GM23248 (cell line): ENCODE measurements around the gene MAP2K5. TPM values are rescaled to one million over a fixed set of nuclear protein-coding genes. Genes with fewer than 3 reads are reported as not detected.

ENCODE experiments used
- DNase-seq: peaks from one replicate; pipeline ENCODE4 v3.0.0-alpha.2; 2015
- H2AFZ ChIP-seq: fragments of 200-600 bp; sonication (generic); 2 replicates; pipeline ENCODE4 v1.6.1; 2016; ENCODE audit warnings: antibody characterized with exemption
- H3F3A ChIP-seq: fragments of 200-600 bp; sonication (generic); 2 replicates; pipeline ENCODE4 v1.6.1; 2016; ENCODE audit warnings: mild to moderate bottlenecking, antibody characterized with exemption, mixed run types; ENCODE audit not compliant: insufficient read depth
- H3K27ac ChIP-seq: fragments of 200-600 bp; sonication (generic); 2 replicates; pipeline ENCODE4 v1.5.1; 2016; ENCODE audit warnings: mild to moderate bottlenecking
- H3K27me3 ChIP-seq: fragments of 200-600 bp; sonication (generic); replicated peaks from 2 replicates; pipeline ENCODE4 v1.6.1; 2016; ENCODE audit warnings: mild to moderate bottlenecking; ENCODE audit not compliant: insufficient read depth
- H3K36me3 ChIP-seq: fragments of 200-600 bp; sonication (generic); 2 replicates; pipeline ENCODE4 v1.6.1; 2016; ENCODE audit warnings: low read depth, mild to moderate bottlenecking
- H3K4me1 ChIP-seq: fragments of 200-600 bp; sonication (generic); 2 replicates; pipeline ENCODE4 v1.6.1; 2016; ENCODE audit warnings: mild to moderate bottlenecking; ENCODE audit not compliant: insufficient read depth
- H3K4me2 ChIP-seq: fragments of 200-600 bp; sonication (generic); one replicate; pipeline ENCODE4 v1.6.1; 2016; ENCODE audit warnings: mild to moderate bottlenecking; ENCODE audit not compliant: unreplicated experiment
- H3K4me3 ChIP-seq: fragments of 200-600 bp; sonication (generic); 2 replicates; pipeline ENCODE4 v1.5.1; 2016; ENCODE audit warnings: mild to moderate bottlenecking
- H3K79me2 ChIP-seq: fragments of 200-600 bp; sonication (generic); 2 replicates; pipeline ENCODE4 v1.6.1; 2016; ENCODE audit warnings: mild to moderate bottlenecking; ENCODE audit not compliant: insufficient read depth
- H3K9ac ChIP-seq: fragments of 200-600 bp; sonication (generic); 2 replicates; pipeline ENCODE4 v1.6.1; 2016; ENCODE audit warnings: mild to moderate bottlenecking
- H3K9me2 ChIP-seq: fragments of 200-600 bp; sonication (generic); 2 replicates; pipeline ENCODE4 v1.6.1; 2016; ENCODE audit warnings: mixed run types, mild to moderate bottlenecking, moderate library complexity; ENCODE audit not compliant: insufficient read depth
- H3K9me3 ChIP-seq: fragments of 200-600 bp; sonication (generic); one replicate; pipeline ENCODE4 v1.6.1; 2017; ENCODE audit warnings: low read depth
- H4K20me1 ChIP-seq: fragments of 200-600 bp; sonication (generic); 2 replicates; pipeline ENCODE4 v1.6.0; 2016; ENCODE audit not compliant: insufficient read depth
- EZH2 ChIP-seq: fragments of 200-600 bp; sonication (generic); IDR thresholded peaks from 2 replicates; pipeline ENCODE4 v1.6.1; 2018; ENCODE audit warnings: antibody characterized with exemption, mild to moderate bottlenecking; ENCODE audit not compliant: insufficient read depth, poor library complexity, severe bottlenecking
- EZH2phosphoT487 ChIP-seq: fragments of 200-600 bp; sonication (generic); IDR thresholded peaks from 2 replicates; pipeline ENCODE4 v1.6.1; 2018; ENCODE audit warnings: antibody characterized with exemption, moderate library complexity, mild to moderate bottlenecking, low read depth; ENCODE audit not compliant: insufficient read depth
- WGBS, 2 experiments: methylation state at CpG; one replicate each; pipeline ENCODE4 v1.1.6; 2015 to 2017; ENCODE audit warnings: low lambda C conversion rate in 2 of 2, low coverage in 1 of 2; ENCODE audit errors: missing lambda C conversion rate in 2 of 2; 5-methylcytosine and 5-hydroxymethylcytosine counted together
- in situ Hi-C: fragments of 300-500 bp; cut with MboI; formaldehyde crosslinking; loops from 2 replicates; pipeline ENCODE4 v1.15.0; 2020
- polyA plus RNA-seq: library from polyadenylated mRNA; unstranded; fragments of >200 nt; fragmentation: Nextera tagmentation; extraction: Ambion mirVana; gene quantifications from 2 replicates; pipeline ENCODE4 v1.2.1, GENCODE V29; 2016
- total RNA-seq: library from RNA; depleted of rRNA; stranded (reverse); fragments of >200 nt; shearing (Covaris generic); gene quantifications from 2 replicates; pipeline ENCODE4 v1.2.3, GENCODE V29; 2014

Gene MAP2K5
- total and polyA plus RNA-seq, 2 experiments from 2014 or later, result 2.8 to 15.0 TPM

GRCh38 chr15:67722030-67722817, 179.7 kb downstream of the MAP2K5 start:
- Histone ChIP-seq H3K9me3 (no peaks in the 10 kb centered on the region), H3K27ac (no peak overlapping the region), H3K36me3 (no peaks in the 10 kb centered on the region), H3F3A (no peaks in the 10 kb centered on the region), H3K9ac (no peak overlapping the region), H3K4me3 (no peak overlapping the region), H3K9me2 (0 out of 2 replicates have a peak, but pooled peaks cover 3% of the 10 kb centered on the region), H2AFZ (no peak overlapping the region), H4K20me1 (no peaks in the 10 kb centered on the region), H3K4me2 (no peak overlapping the region), H3K79me2 (no peaks in the 10 kb centered on the region), H3K4me1 (no peaks in the 10 kb centered on the region), H3K27me3 (no peaks in the 10 kb centered on the region)
- in situ Hi-C loops, result no loop called here
- WGBS, 2 experiments, result 96 to 98% methylated on average over 5 of the region's 5 CpGs
- no peak for DNase-seq
- TF ChIP-seq EZH2, result no peak
- TF ChIP-seq EZH2phosphoT487, result no peak

DNA sequence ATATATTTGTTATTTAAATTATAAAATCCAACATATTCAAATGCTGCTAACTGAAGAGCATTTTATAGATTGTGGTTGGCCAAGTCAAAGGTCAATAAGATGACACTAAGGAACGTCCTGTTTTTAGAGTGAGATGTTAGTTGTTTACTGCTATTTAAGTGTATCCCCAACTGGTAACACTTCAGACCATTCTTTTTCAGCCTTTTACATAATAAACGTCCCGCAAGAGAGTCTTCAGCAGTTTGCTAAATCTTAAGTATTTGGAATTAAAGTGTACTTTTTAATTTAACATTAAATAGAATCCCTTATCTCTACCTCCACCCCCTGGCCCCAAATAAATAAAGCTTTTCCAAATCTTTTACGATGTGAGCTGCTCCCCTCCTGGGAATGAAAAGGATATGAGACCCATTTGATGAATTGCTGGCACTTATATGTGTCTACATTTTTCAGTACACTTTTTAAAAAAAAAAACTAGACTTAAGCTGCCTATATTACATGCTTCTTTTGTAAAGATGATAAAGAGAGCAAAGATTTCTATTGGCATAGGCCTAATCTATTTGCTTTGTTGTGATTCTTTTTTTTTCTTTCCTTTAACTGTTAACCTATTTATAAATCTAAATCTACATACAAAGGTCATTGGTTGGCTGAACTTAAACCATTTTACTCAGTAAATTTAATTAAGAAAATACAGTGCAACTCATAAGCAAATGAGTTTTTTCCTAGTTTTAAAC, 181.0 kb downstream of the MAP2K5 start:
- Histone ChIP-seq H3K4me1 (no peaks in the 10 kb centered on the region), H3K36me3 (no peaks in the 10 kb centered on the region), H3K4me3 (no peak overlapping the region), H2AFZ (no peak overlapping the region), H3K4me2 (no peak overlapping the region), H3K9me3 (no peaks in the 10 kb centered on the region), H3K79me2 (no peaks in the 10 kb centered on the region), H4K20me1 (no peaks in the 10 kb centered on the region), H3K27ac (no peak overlapping the region), H3F3A (no peaks in the 10 kb centered on the region), H3K9ac (no peak overlapping the region), H3K9me2 (no peaks in the 10 kb centered on the region), H3K27me3 (no peaks in the 10 kb centered on the region)
- 80 to 83% methylated on average over 4 of the region's 4 CpGs for WGBS, 2 experiments
- in situ Hi-C loops, result no loop called here
- TF ChIP-seq EZH2 (no peak), EZH2phosphoT487 (no peak)
- no peak for DNase-seq

- DNase-seq, result no peak
- TF ChIP-seq EZH2, result no peak
- TF ChIP-seq EZH2phosphoT487, result no peak
- Histone ChIP-seq H3K9me2 (no peaks in the 10 kb centered on the region), H3F3A (no peaks in the 10 kb centered on the region), H3K9me3 (no peaks in the 10 kb centered on the region), H3K4me3 (no peak overlapping the region), H2AFZ (no peak overlapping the region), H3K27ac (no peak overlapping the region), H3K9ac (no peak overlapping the region), H3K27me3 (no peaks in the 10 kb centered on the region), H3K4me2 (no peak overlapping the region), H3K36me3 (no peaks in the 10 kb centered on the region), H3K79me2 (no peaks in the 10 kb centered on the region), H4K20me1 (no peaks in the 10 kb centered on the region), H3K4me1 (no peaks in the 10 kb centered on the region)
- WGBS, 2 experiments, result 97 to 99% methylated on average over 4 of the region's 4 CpGs
- in situ Hi-C loops, result no loop called here
Measured at GRCh38 chr15:67724691-67725375, 182.3 kb downstream of the MAP2K5 start.

- Histone ChIP-seq H2AFZ (no peak overlapping the region), H3K27me3 (no peaks in the 10 kb centered on the region), H3K4me3 (no peak overlapping the region), H3K27ac (no peak overlapping the region), H3K36me3 (no peaks in the 10 kb centered on the region), H4K20me1 (no peaks in the 10 kb centered on the region), H3K9ac (no peak overlapping the region), H3K4me2 (no peak overlapping the region), H3K4me1 (no peaks in the 10 kb centered on the region), H3K9me3 (no peaks in the 10 kb centered on the region), H3K9me2 (no peaks in the 10 kb centered on the region), H3F3A (no peaks in the 10 kb centered on the region), H3K79me2 (no peaks in the 10 kb centered on the region)
- in situ Hi-C loops, result no loop called here
- TF ChIP-seq EZH2, result no peak
- TF ChIP-seq EZH2phosphoT487, result no peak
- WGBS, 2 experiments, result 83 to 94% methylated on average over 1 of the region's 1 CpG
- DNase-seq, result no peak
Measured at GRCh38 chr15:67730135-67730534, 187.6 kb downstream of the MAP2K5 start.
